PC-9 (cell line): ENCODE results near the gene PLCD3. TPM values are rescaled to one million over a fixed set of nuclear protein-coding genes. Genes with fewer than 3 reads are reported as not detected.

Experiments used
- BruUV-seq: library from RNA; stranded (reverse); fragments of 400-500 nt; replicated peaks from 2 replicates; lab custom pipeline; 2021; lab: Mats Ljungman, UMichigan
- CTCF ChIA-PET: fragments of 300-600 bp; sonication (Branson Sonifier 250); formaldehyde crosslinking; loops from one replicate; lab custom pipeline; 2022; ENCODE audit warnings: antibody characterized with exemption; lab: Charles Lee
- POLR2A ChIA-PET: fragments of 300-600 bp; sonication (Branson Sonifier 250); formaldehyde crosslinking; loops from one replicate; lab custom pipeline; 2022; ENCODE audit warnings: antibody characterized with exemption; ENCODE audit not compliant: unreplicated experiment; lab: Charles Lee
- DNase-seq, 2 experiments: peaks; one replicate each; pipeline versions ENCODE4 v3.0.0 to v3.0.0-alpha.2; 2015 to 2022; ENCODE audit warnings: mixed read lengths in 1 of 2
- H2AFZ ChIP-seq: fragments of 200-600 bp; sonication (generic); 2 replicates; pipeline ENCODE4 v1.8.1; 2017; ENCODE audit warnings: antibody characterized with exemption
- H3F3A ChIP-seq: fragments of 200-600 bp; sonication (generic); 2 replicates; pipeline ENCODE4 v1.8.1; 2017; ENCODE audit warnings: antibody characterized with exemption, mild to moderate bottlenecking, low read depth; ENCODE audit not compliant: insufficient read depth
- H3K27ac ChIP-seq: fragments of 200-600 bp; sonication (generic); 2 replicates; pipeline ENCODE4 v1.6.1; 2016; ENCODE audit warnings: mixed run types
- H3K27me3 ChIP-seq: fragments of 200-600 bp; sonication (generic); 2 replicates; pipeline ENCODE4 v1.6.1; 2016; ENCODE audit warnings: low read depth, mixed run types; ENCODE audit not compliant: insufficient read depth
- H3K36me3 ChIP-seq: fragments of 200-600 bp; sonication (generic); 2 replicates; pipeline ENCODE4 v1.6.1; 2016; ENCODE audit warnings: low read depth, mixed run types
- H3K4me1 ChIP-seq: fragments of 200-600 bp; sonication (generic); replicated peaks from 2 replicates; pipeline ENCODE4 v1.6.1; 2016; ENCODE audit warnings: mixed run types; ENCODE audit not compliant: insufficient read depth
- H3K4me2 ChIP-seq: fragments of 200-600 bp; sonication (generic); 2 replicates; pipeline ENCODE4 v1.6.1; 2017; ENCODE audit warnings: mixed run types
- H3K4me3 ChIP-seq: fragments of 200-600 bp; sonication (generic); 2 replicates; pipeline ENCODE4 v1.6.1; 2016; ENCODE audit warnings: mixed run types
- H3K79me2 ChIP-seq: fragments of 200-600 bp; sonication (generic); 2 replicates; pipeline ENCODE4 v1.6.1; 2017; ENCODE audit warnings: low read depth, mixed run types
- H3K9me2 ChIP-seq: fragments of 200-600 bp; sonication (generic); 2 replicates; pipeline ENCODE4 v1.8.1; 2017; ENCODE audit warnings: mild to moderate bottlenecking; ENCODE audit not compliant: insufficient read depth
- H3K9me3 ChIP-seq: fragments of 200-600 bp; sonication (generic); 2 replicates; pipeline ENCODE4 v1.8.1; 2016; ENCODE audit warnings: low read depth; ENCODE audit not compliant: insufficient read depth
- H4K20me1 ChIP-seq: fragments of 200-600 bp; sonication (generic); 2 replicates; pipeline ENCODE4 v1.8.1; 2017; ENCODE audit not compliant: insufficient read depth
- EZH2 ChIP-seq: fragments of 200-600 bp; sonication (generic); IDR thresholded peaks from 2 replicates; pipeline ENCODE4 v1.8.0; 2017; ENCODE audit warnings: antibody characterized with exemption, low read depth
- intact Hi-C: fragments of 100-400 bp; cut with micrococcal nuclease; formaldehyde crosslinking; loops from one replicate; pipeline ENCODE4 v1.10.0; 2022; ENCODE audit not compliant: unreplicated experiment
- total RNA-seq: library from RNA; stranded (reverse); gene quantifications from 2 replicates; pipeline ENCODE4 v1.2.3, GENCODE V29; 2021
- TF ChIP-seq, protein P1 (sequence below): fragments of 200-600 bp; sonication (generic); conservative IDR thresholded peaks from 2 replicates; pipeline ENCODE4 v1.6.1; 2017; ENCODE audit warnings: mixed run types, antibody characterized with exemption, mild to moderate bottlenecking, moderate library complexity

The PLCD3 gene
- total RNA-seq, 1 experiment from 2014 or later: 92.4 TPM

DNA sequence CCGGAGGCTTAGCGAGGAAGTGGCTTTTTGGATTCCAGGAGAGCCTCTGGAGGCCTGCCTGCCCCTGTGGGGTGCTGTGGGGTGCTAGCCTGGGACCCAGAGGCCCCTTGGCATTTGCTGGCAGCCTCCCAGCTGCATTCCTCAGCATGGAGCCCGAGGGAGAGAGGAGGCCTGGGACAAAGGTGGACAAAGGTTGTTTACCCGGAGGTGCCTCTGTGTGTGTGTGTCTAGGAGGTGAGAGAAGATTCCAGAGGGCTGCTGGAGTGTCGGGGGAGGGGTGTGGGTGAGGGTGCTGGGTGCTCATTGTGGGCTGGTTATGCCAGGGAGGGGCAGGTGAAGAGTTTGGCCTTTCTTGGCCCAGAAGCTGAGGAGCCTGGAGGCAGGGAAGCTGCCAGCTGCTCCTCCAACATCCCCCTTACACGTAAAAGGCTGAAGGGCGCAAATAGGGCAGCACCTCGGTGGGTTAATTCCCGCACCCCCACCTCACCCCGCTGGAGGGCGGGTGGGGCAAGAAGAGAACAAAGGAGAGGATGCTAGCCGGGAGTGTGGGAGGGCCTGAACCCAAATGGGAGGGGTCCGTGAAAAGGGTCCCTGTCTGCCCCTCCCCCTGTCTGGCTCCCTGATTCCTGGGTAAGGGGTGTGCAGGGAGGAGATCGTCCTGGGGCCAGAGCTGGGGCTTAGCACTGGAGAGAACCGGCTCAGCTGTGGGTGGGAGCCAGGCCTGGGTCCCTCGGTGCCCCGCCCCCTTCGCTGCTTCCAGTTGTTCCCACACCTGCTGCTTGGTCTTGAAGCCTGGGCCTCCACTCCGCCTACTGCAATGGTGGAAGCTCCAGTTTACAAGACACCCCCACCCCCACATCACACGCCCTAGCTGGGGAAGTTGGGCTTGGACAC lies 39.3 kb upstream of the PLCD3 start:
- 0 out of 2 replicates have a peak overlapping the region, but pooled peaks have one; percentile 0 for H2AFZ ChIP-seq

DNA sequence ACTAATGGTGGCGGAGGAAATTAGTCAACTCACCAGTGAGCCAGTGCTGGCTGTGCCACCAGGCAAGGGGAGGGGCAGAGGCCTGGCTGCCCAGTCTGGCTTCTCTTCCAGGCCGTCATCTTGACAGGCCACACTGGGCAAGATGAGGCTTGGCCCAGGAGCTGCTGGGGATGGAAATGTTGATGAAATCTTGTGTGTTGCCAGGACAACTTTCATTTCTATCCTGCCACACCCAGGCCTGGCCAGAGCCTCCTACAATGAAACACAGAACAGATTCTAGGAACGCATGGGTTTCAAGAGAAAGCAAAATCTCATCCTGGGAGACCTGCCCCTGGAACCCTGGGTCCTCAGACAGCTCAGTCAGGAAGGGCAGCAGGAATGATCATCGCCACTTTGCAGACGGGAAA lies 38.6 kb upstream of the PLCD3 start:
- POLR2A ChIA-PET: interaction anchor here (0.5 to 2.8 kb wide), 5 partner anchors 9 to 249 kb away, joined by 4 to 100 read pairs (median 5); partner anchors contain the start of gene HEXIM2
- Histone ChIP-seq H2AFZ (0 out of 2 replicates have a peak overlapping the region, but pooled peaks have one; percentile 0), H3K27ac (peak overlapping the region; percentile 95), H3K4me3 (peak overlapping the region; percentile 60; the same call in 1 of the 2 replicates), H3K9me3 (no peaks in the 10 kb centered on the region), H3K9me2 (no peaks in the 10 kb centered on the region), H3K4me2 (peak overlapping the region; percentile 94), H4K20me1 (no peaks in the 10 kb centered on the region), H3K4me1 (peaks cover 81% of the 10 kb centered on the region), H3K36me3 (no peaks in the 10 kb centered on the region; the same call in 1 of the 2 replicates), H3K79me2 (peaks cover 18% of the 10 kb centered on the region), H3K27me3 (no peaks in the 10 kb centered on the region), H3F3A (peaks cover 79% of the 10 kb centered on the region)
- no peak for TF ChIP-seq EZH2
- TF ChIP-seq, protein P1, sequence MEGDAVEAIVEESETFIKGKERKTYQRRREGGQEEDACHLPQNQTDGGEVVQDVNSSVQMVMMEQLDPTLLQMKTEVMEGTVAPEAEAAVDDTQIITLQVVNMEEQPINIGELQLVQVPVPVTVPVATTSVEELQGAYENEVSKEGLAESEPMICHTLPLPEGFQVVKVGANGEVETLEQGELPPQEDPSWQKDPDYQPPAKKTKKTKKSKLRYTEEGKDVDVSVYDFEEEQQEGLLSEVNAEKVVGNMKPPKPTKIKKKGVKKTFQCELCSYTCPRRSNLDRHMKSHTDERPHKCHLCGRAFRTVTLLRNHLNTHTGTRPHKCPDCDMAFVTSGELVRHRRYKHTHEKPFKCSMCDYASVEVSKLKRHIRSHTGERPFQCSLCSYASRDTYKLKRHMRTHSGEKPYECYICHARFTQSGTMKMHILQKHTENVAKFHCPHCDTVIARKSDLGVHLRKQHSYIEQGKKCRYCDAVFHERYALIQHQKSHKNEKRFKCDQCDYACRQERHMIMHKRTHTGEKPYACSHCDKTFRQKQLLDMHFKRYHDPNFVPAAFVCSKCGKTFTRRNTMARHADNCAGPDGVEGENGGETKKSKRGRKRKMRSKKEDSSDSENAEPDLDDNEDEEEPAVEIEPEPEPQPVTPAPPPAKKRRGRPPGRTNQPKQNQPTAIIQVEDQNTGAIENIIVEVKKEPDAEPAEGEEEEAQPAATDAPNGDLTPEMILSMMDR: no peak
- CTCF ChIA-PET: interaction anchor here (0.6 to 1.0 kb wide), 5 partner anchors 12 to 36 kb away, joined by 3 to 8 read pairs (median 4); partner anchors contain the start of gene ACBD4
- BruUV-seq: no TSS peak
- DNase-seq: peak; percentile 90 to 96
- intact Hi-C loops: loop anchor here (1.0 kb wide), 2 partner anchors 10 to 26 kb away; partner anchors contain the start of gene HEXIM2

More for the DNA sequence above, 39.3 kb upstream of the PLCD3 start:
- Histone ChIP-seq H4K20me1 (no peaks in the 10 kb centered on the region), H3F3A (peaks cover 86% of the 10 kb centered on the region), H3K27me3 (no peaks in the 10 kb centered on the region), H3K36me3 (no peaks in the 10 kb centered on the region; the same call in 1 of the 2 replicates), H3K9me2 (no peaks in the 10 kb centered on the region), H3K9me3 (no peaks in the 10 kb centered on the region), H3K4me2 (peak overlapping the region; percentile 94), H3K79me2 (peaks cover 18% of the 10 kb centered on the region), H3K27ac (peak overlapping the region; percentile 95), H3K4me3 (peak overlapping the region; percentile 60), H3K4me1 (peaks cover 88% of the 10 kb centered on the region)
- TF ChIP-seq, protein P1: no peak
- no peak for TF ChIP-seq EZH2
- intact Hi-C loops: loop anchor here (1.0 kb wide), 3 partner anchors 10 to 26 kb away; partner anchors contain the start of genes HEXIM1 and HEXIM2
- CTCF ChIA-PET: interaction anchor here (0.6 to 2.9 kb wide), 6 partner anchors 17 to 36 kb away, joined by 3 to 32 read pairs (median 6); partner anchors contain the start of gene ACBD4
- BruUV-seq: TSS peak; percentile 67
- POLR2A ChIA-PET: interaction anchor here (0.5 to 2.8 kb wide), 10 partner anchors 10 to 1332 kb away, joined by 3 to 100 read pairs (median 5); partner anchors contain the start of genes HEXIM1 and HEXIM2
- peak; percentile 93 to 97 for DNase-seq
